Kidney (tissue), 14 donors: ENCODE measurements around the gene MAGOHB. TPM values are rescaled to one million over a fixed set of nuclear protein-coding genes. Genes with fewer than 3 reads are reported as not detected.
A peak's percentile ranks its signal among the peaks of the same experiment; 100 is the strongest.

Source experiments
- DNase-seq, 5 donors: peaks; one replicate each; pipeline ENCODE4 v3.0.0-alpha.2; 2013 to 2020
- FAIRE-seq: peaks from 2 replicates; lab custom pipeline; 2012; peaks lifted over from hg19 to GRCh38; lab: Jason Lieb, UNC
- H3K27ac ChIP-seq, 2 donors: one replicate each; pipeline ENCODE4 v1.7.0; 2013; ENCODE audit warnings: low read depth in 2 of 2, low read length in 2 of 2, inconsistent platforms in 1 of 2
- H3K27me3 ChIP-seq: one replicate; pipeline ENCODE4 v1.7.1; 2013; ENCODE audit warnings: low read length, inconsistent platforms; ENCODE audit not compliant: control insufficient read depth, insufficient read depth
- H3K36me3 ChIP-seq, 3 donors: one replicate each; pipeline versions ENCODE4 v1.7.0 to v1.7.1; 2013; ENCODE audit warnings: low read length in 3 of 3, control low read depth in 1 of 3, inconsistent platforms in 1 of 3; ENCODE audit not compliant: insufficient read depth in 3 of 3, control insufficient read depth in 2 of 3
- H3K4me1 ChIP-seq, 3 donors: one replicate each; pipeline versions ENCODE4 v1.7.0 to v1.7.1; 2013; ENCODE audit warnings: low read length in 3 of 3, inconsistent platforms in 1 of 3, low read depth in 1 of 3; ENCODE audit not compliant: control insufficient read depth in 2 of 3, insufficient read depth in 2 of 3
- H3K4me3 ChIP-seq, 3 donors: one replicate each; pipeline versions ENCODE4 v1.7.0 to v1.8.1; 2013; ENCODE audit warnings: low read length in 3 of 3, control low read depth in 1 of 3, inconsistent platforms in 1 of 3
- H3K9ac ChIP-seq, 3 donors: one replicate each; pipeline versions ENCODE4 v1.7.0 to v1.7.1; 2013; ENCODE audit warnings: low read length in 3 of 3, control low read depth in 1 of 3, inconsistent platforms in 1 of 3
- H3K9me3 ChIP-seq, 3 donors: one replicate each; pipeline versions ENCODE4 v1.7.0 to v1.7.1; 2013; ENCODE audit warnings: low read length in 3 of 3, control low read depth in 1 of 3, inconsistent platforms in 1 of 3; ENCODE audit not compliant: control insufficient read depth in 2 of 3, insufficient read depth in 1 of 3
- CTCF ChIP-seq: IDR thresholded peaks from 3 replicates; pipeline ENCODE4 v1.5.1; 2012; ENCODE audit warnings: mild to moderate bottlenecking, moderate library complexity, borderline replicate concordance; ENCODE audit not compliant: insufficient read depth; ENCODE audit errors: extremely low read depth
- intact Hi-C: fragments of 100-400 bp; cut with DNase I; formaldehyde crosslinking; loops from one replicate; pipeline ENCODE4 v1.11.1; 2022
- polyA plus RNA-seq: library from polyadenylated mRNA; stranded (reverse); fragments of 350-450 nt; fragmentation: Illumina TruSeq; extraction: RNeasy Lipid Tissue Mini Kit (QIAGEN cat#74804); gene quantifications from one replicate; pipeline ENCODE4 v1.2.3, GENCODE V29; 2014; ENCODE audit warnings: low read depth, low replicate concordance; ENCODE audit not compliant: insufficient read depth
- total RNA-seq: library from RNA; stranded (reverse); fragmentation: NEBNext Ultra II Directional; extraction: Animal tissue kit (Norgen Biotek cat#: 25700); gene quantifications from one replicate; pipeline ENCODE4 v1.2.1, GENCODE V29; 2021
- donor health status: control.
- donor health status: control.
- donor health status: control.
- donor health status: control.
- donor health status: control.
- donor health status: DM: yes; HTN: yes; CAD: no.
- donor health status: Normal renal cell carcinoma (clear cell type).

Gene MAGOHB
- total and polyA plus RNA-seq, 2 donors from 2014 or later, result 20.0 to 31.7 TPM

- Histone ChIP-seq H3K9ac (no peak overlapping the region), H3K36me3 (no peaks in the 10 kb centered on the region), H3K27me3 (no peaks in the 10 kb centered on the region), H3K4me1 (no peaks in the 10 kb centered on the region), H3K9me3 (no peaks in the 10 kb centered on the region), H3K4me3 (no peak overlapping the region), H3K27ac (no peak overlapping the region)
- DNase-seq, result no peak
- no peak for TF ChIP-seq CTCF
- intact Hi-C loops, result loop anchor here (10.0 kb wide), 1 partner anchor 234 kb away; no protein-coding TSS in a partner anchor
- no peak for FAIRE-seq
Measured at GRCh38 chr12:10559244-10559643, 54.2 kb downstream of the MAGOHB start.

GRCh38 chr12:10558789-10559188 is 54.6 kb downstream of the MAGOHB start:
- Histone ChIP-seq H3K27me3 (no peaks in the 10 kb centered on the region), H3K27ac (no peak overlapping the region), H3K9me3 (no peaks in the 10 kb centered on the region), H3K9ac (no peak overlapping the region), H3K4me3 (no peak overlapping the region), H3K36me3 (no peaks in the 10 kb centered on the region), H3K4me1 (no peaks in the 10 kb centered on the region)
- intact Hi-C loops, result loop anchor here (10.0 kb wide), 1 partner anchor 234 kb away; no protein-coding TSS in a partner anchor
- FAIRE-seq (no peak), DNase-seq (no peak)
- no peak for TF ChIP-seq CTCF

GRCh38 chr12:10558301-10558700 is 55.1 kb downstream of the MAGOHB start:
- Histone ChIP-seq H3K36me3 (no peaks in the 10 kb centered on the region), H3K9ac (no peak overlapping the region), H3K9me3 (peaks cover 0 to under 1% (median 0%) of the 10 kb centered on the region in 3 donors), H3K4me3 (no peak overlapping the region), H3K27me3 (no peaks in the 10 kb centered on the region), H3K27ac (no peak overlapping the region), H3K4me1 (no peaks in the 10 kb centered on the region)
- DNase-seq (no peak), FAIRE-seq (no peak)
- no peak for TF ChIP-seq CTCF
- intact Hi-C loops, result loop anchor here (10.0 kb wide), 1 partner anchor 234 kb away; no protein-coding TSS in a partner anchor

GRCh38 chr12:10557766-10558165 is 55.6 kb downstream of the MAGOHB start:
- FAIRE-seq (no peak), DNase-seq (peak in 2 of 5 donors; percentile 21 to 36)
- Histone ChIP-seq H3K27me3 (no peaks in the 10 kb centered on the region), H3K4me3 (no peak overlapping the region), H3K36me3 (no peaks in the 10 kb centered on the region), H3K4me1 (no peaks in the 10 kb centered on the region), H3K9me3 (peaks cover 0 to 4% (median 0%) of the 10 kb centered on the region in 3 donors), H3K27ac (no peak overlapping the region), H3K9ac (no peak overlapping the region)
- intact Hi-C loops, result loop anchor here (10.0 kb wide), 1 partner anchor 233 kb away; no protein-coding TSS in a partner anchor
- TF ChIP-seq CTCF, result no peak
